Muscle of leg (tissue), 11 donors: ENCODE data around the gene CLPSL1. TPM values are rescaled to one million over a fixed set of nuclear protein-coding genes. Genes with fewer than 3 reads are reported as not detected.

Source experiments
- DNase-seq: peaks from one replicate; pipeline ENCODE4 v3.0.0; 2013
- H3K27ac ChIP-seq: one replicate; pipeline ENCODE4 v1.5.1; 2013; ENCODE audit warnings: mild to moderate bottlenecking, low read length, control low read depth
- H3K27me3 ChIP-seq: one replicate; pipeline ENCODE4 v1.6.1; 2013; ENCODE audit warnings: low read length; ENCODE audit not compliant: control insufficient read depth, insufficient read depth
- H3K36me3 ChIP-seq: one replicate; pipeline ENCODE4 v1.6.1; 2013; ENCODE audit warnings: low read length; ENCODE audit not compliant: control insufficient read depth, insufficient read depth
- H3K4me1 ChIP-seq: one replicate; pipeline ENCODE4 v1.6.1; 2013; ENCODE audit warnings: low read length; ENCODE audit not compliant: control insufficient read depth, insufficient read depth
- H3K4me3 ChIP-seq: one replicate; pipeline ENCODE4 v1.5.1; 2013; ENCODE audit warnings: low read length, control low read depth
- H3K9me3 ChIP-seq: replicated peaks from 2 replicates; pipeline ENCODE4 v1.6.1; 2013; ENCODE audit warnings: low read depth, low read length; ENCODE audit not compliant: control insufficient read depth
- WGBS: methylation state at CpG from one replicate; pipeline ENCODE4 v1.1.5; 2013; ENCODE audit warnings: missing lambda C conversion rate; ENCODE audit not compliant: insufficient coverage; 5-methylcytosine and 5-hydroxymethylcytosine counted together
- polyA plus RNA-seq, 8 donors: library from polyadenylated mRNA; unstranded; fragments of 120-200 nt; gene quantifications; one replicate each; pipeline versions ENCODE4 v1.2.1 to v1.2.3, GENCODE V29; 2013; ENCODE audit warnings: inconsistent platforms in 1 of 8, low replicate concordance in 1 of 8; ENCODE audit not compliant: insufficient read length in 8 of 8, insufficient read depth in 1 of 8
- total RNA-seq: library from RNA; stranded (reverse); fragments of 120-200 nt; gene quantifications from one replicate; pipeline ENCODE4 v1.2.4, GENCODE V29; 2013

CLPSL1 gene
- total and polyA plus RNA-seq, 9 donors: not detected

DNA sequence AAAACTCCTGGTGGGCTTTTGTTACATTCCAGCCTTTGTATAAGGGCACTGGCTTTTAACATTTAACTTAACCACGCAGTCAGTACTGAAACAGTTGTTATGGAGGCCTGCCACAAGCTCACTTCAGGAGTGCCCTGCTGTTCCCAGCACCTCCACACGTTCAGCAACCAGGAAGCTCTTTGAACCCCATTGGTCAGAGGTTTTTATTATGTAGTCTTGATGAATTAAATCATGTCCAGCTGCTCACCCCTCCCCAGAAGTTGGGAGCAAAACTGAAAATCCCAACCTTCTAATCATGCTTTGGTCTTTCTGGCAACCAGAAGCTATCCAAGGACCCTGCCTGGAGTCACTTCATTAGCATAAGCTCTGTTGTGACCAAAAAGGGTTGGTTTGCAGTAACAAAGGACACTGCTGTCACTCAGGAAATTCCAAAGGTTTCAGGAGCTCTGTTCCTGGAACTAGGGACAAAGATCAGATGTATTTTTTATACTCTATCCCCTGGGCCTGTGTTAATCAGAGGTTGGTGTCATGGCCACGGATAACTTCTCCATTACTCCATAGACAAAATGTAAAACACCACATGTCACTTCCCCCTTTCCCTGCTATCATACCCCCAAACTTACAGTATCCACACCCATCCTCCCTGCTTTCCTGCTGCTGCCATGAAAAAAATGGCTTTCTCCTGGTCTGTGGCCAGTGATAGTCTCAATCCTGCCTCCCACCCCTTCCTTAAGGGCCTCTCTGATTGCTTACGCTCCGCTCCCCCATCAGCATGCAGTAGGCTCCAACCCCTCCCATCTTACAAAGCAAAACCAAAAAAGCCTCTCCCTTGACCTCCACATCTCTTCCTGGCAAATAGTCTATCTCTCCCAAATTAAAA is 40.9 kb upstream of the CLPSL1 start:
- H3K27ac ChIP-seq: peak overlapping the region; percentile 29
- WGBS: 54% methylated on average over 3 of the region's 5 CpGs
- H3K27me3 ChIP-seq: peaks cover 2% of the 10 kb centered on the region
- H3K36me3 ChIP-seq: no peaks in the 10 kb centered on the region
- no peaks in the 10 kb centered on the region for H3K9me3 ChIP-seq
- DNase-seq: no peak
- peaks cover 6% of the 10 kb centered on the region for H3K4me1 ChIP-seq
- H3K4me3 ChIP-seq: no peak overlapping the region

DNA sequence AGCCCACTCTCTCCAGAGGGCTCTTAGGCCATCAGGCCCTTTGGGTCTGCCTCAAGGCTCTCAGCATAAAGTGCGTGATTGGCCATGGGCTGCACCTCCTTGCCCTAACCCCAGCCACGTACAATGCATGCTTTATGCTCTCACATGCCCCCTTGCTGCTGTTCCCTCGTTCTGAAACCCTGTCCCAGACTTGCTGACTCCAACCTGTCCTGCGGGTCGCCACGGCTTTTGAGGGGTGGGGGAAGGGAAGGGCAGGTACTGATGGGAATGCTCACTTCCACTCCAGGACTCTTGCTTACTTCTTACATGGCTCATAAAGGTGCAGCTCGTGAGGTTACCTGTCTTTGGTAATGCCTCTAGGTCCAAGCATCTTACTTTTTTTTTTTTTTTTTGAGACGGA is 38.0 kb upstream of the CLPSL1 start:
- Histone ChIP-seq H3K27me3 (peaks cover 2% of the 10 kb centered on the region), H3K4me3 (no peak overlapping the region), H3K27ac (no peak overlapping the region), H3K4me1 (no peaks in the 10 kb centered on the region), H3K9me3 (no peaks in the 10 kb centered on the region), H3K36me3 (no peaks in the 10 kb centered on the region)
- 75% methylated on average over 1 of the region's 8 CpGs for WGBS
- DNase-seq: no peak

GRCh38 chr6:35745509-35745908 is 35.3 kb upstream of the CLPSL1 start:
- DNase-seq: no peak
- no peaks in the 10 kb centered on the region for H3K36me3 ChIP-seq
- H3K4me3 ChIP-seq: no peak overlapping the region
- peaks cover 2% of the 10 kb centered on the region for H3K27me3 ChIP-seq
- no peaks in the 10 kb centered on the region for H3K4me1 ChIP-seq
- 91% methylated on average over 4 of the region's 7 CpGs for WGBS
- no peak overlapping the region for H3K27ac ChIP-seq
- H3K9me3 ChIP-seq: no peaks in the 10 kb centered on the region

- Histone ChIP-seq H3K27me3 (no peaks in the 10 kb centered on the region), H3K4me3 (no peak overlapping the region), H3K36me3 (no peaks in the 10 kb centered on the region), H3K9me3 (no peaks in the 10 kb centered on the region), H3K27ac (no peak overlapping the region), H3K4me1 (no peaks in the 10 kb centered on the region)
- DNase-seq: no peak
- 64% methylated on average over 3 of the region's 3 CpGs for WGBS
Measured at GRCh38 chr6:35746516-35746915, 34.3 kb upstream of the CLPSL1 start.

GRCh38 chr6:35747877-35748276 is 32.9 kb upstream of the CLPSL1 start:
- no peak for DNase-seq
- no peaks in the 10 kb centered on the region for H3K36me3 ChIP-seq
- H3K9me3 ChIP-seq: no peaks in the 10 kb centered on the region
- H3K4me1 ChIP-seq: no peaks in the 10 kb centered on the region
- H3K4me3 ChIP-seq: no peak overlapping the region
- WGBS: no CpG with 5 or more reads among the region's 1 CpG
- no peaks in the 10 kb centered on the region for H3K27me3 ChIP-seq
- no peak overlapping the region for H3K27ac ChIP-seq

DNA sequence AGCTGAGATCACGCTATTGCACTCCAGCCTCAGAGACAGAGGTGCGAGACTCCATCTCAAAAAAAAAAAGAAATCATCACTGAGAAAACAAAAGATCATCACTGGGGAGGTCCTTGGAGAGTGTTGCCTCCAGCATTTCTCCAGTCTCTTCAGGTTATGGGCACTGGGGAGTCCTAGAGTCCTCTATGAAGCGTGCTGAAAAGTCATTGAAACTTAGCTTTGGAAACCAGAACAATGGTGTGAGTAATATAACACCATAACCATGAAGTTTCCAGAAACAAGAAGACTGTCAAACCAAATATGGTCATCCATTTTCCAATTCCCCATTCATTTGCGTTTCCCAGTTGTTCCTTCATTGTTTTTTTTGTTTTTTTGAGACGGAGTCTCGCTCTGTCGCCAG is 30.3 kb upstream of the CLPSL1 start:
- no peaks in the 10 kb centered on the region for H3K4me1 ChIP-seq
- no peaks in the 10 kb centered on the region for H3K36me3 ChIP-seq
- DNase-seq: no peak
- H3K27me3 ChIP-seq: no peaks in the 10 kb centered on the region
- no peaks in the 10 kb centered on the region for H3K9me3 ChIP-seq
- H3K27ac ChIP-seq: no peak overlapping the region
- H3K4me3 ChIP-seq: no peak overlapping the region
- WGBS: 83% methylated on average over 4 of the region's 7 CpGs

DNA sequence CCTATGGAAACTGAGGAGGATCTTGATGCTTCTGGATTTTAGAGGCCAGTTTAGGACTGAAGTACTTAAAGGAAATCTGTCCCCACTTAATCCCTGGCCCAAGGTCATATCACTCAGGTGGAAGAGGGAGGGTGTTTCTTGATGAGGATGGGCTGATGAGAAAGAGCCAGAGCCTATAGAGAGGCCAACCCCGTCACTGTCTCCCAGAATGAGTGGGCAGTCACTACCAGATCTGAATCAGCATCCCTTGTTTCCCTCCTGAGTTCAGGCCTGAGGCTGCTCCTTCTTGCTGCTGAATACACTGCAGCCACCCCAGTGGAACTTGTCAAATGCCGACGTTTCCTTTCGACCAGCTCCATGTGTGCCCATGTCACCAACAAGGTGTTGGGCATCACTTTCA is 29.2 kb upstream of the CLPSL1 start:
- H3K27me3 ChIP-seq: no peaks in the 10 kb centered on the region
- no peaks in the 10 kb centered on the region for H3K9me3 ChIP-seq
- DNase-seq: no peak
- no peaks in the 10 kb centered on the region for H3K4me1 ChIP-seq
- 73% methylated on average over 3 of the region's 4 CpGs for WGBS
- no peaks in the 10 kb centered on the region for H3K36me3 ChIP-seq
- no peak overlapping the region for H3K4me3 ChIP-seq
- H3K27ac ChIP-seq: no peak overlapping the region

GRCh38 chr6:35752330-35752729 is 28.5 kb upstream of the CLPSL1 start:
- Histone ChIP-seq H3K36me3 (no peaks in the 10 kb centered on the region), H3K4me1 (no peaks in the 10 kb centered on the region), H3K27me3 (no peaks in the 10 kb centered on the region), H3K9me3 (no peaks in the 10 kb centered on the region), H3K4me3 (no peak overlapping the region), H3K27ac (no peak overlapping the region)
- DNase-seq: no peak
- 90% methylated on average over 2 of the region's 4 CpGs for WGBS

GRCh38 chr6:35754452-35755277 is 26.2 kb upstream of the CLPSL1 start:
- no peak for DNase-seq
- Histone ChIP-seq H3K27ac (no peak overlapping the region), H3K27me3 (no peaks in the 10 kb centered on the region), H3K36me3 (no peaks in the 10 kb centered on the region), H3K9me3 (no peaks in the 10 kb centered on the region), H3K4me3 (no peak overlapping the region), H3K4me1 (no peaks in the 10 kb centered on the region)
- 67% methylated on average over 2 of the region's 6 CpGs for WGBS

GRCh38 chr6:35755278-35755924 is 25.4 kb upstream of the CLPSL1 start:
- Histone ChIP-seq H3K27me3 (no peaks in the 10 kb centered on the region), H3K4me3 (no peak overlapping the region), H3K9me3 (no peaks in the 10 kb centered on the region), H3K4me1 (no peaks in the 10 kb centered on the region), H3K27ac (no peak overlapping the region), H3K36me3 (no peaks in the 10 kb centered on the region)
- WGBS: no CpG with 5 or more reads among the region's 3 CpGs
- no peak for DNase-seq
